Gastrocnemius medialis (tissue), 4 donors: ENCODE data around the gene LRRC23.

Source experiments
- CTCF ChIP-seq, 5 experiments: fragments of 450-650 bp in 3 of 5; fragments of 200-600 bp in 2 of 5; sonication (generic) in 2 of 5; IDR thresholded peaks in 4 of 5; conservative IDR thresholded peaks in 1 of 5; 1 replicate in 4 of 5; 2 replicates in 1 of 5; pipeline ENCODE4 v1.5.1; 2016 to 2019; ENCODE audit warnings: antibody characterized with exemption in 5 of 5, mild to moderate bottlenecking in 3 of 5, moderate library complexity in 3 of 5
- POLR2A ChIP-seq, 2 donors: fragments of 450-650 bp; IDR thresholded peaks; one replicate each; pipeline ENCODE4 v1.6.1; 2017; ENCODE audit warnings: antibody characterized with exemption in 2 of 2, mild to moderate bottlenecking in 2 of 2, moderate library complexity in 2 of 2

- TF ChIP-seq CTCF (IDR thresholded peaks at IDR 0.05 in 4 of 5, conservative IDR thresholded peaks at IDR 0.05 in 1 of 5) (no peak), POLR2A (IDR thresholded peaks at IDR 0.05) (no peak)
Measured at GRCh38 chr12:6860942-6861341, 43.7 kb upstream of the LRRC23 start.
